Measurements from ENCODE around the gene FYCO1. TPM values are rescaled to one million over a fixed set of nuclear protein-coding genes. Genes with fewer than 3 reads are reported as not detected.

Gene FYCO1
- total and polyA plus RNA-seq, 2 experiments from 2014 or later, result 8.1 to 27.5 TPM

GRCh38 chr3:45990181-45990580 is 5.4 kb downstream of the FYCO1 start:
- H3K27me3 ChIP-seq, result no peaks in the 10 kb centered on the region
- TF ChIP-seq CTCF (IDR thresholded peaks at IDR 0.05; ENCODE audit: low read depth, low read length), result no peak
- H3K4me3 ChIP-seq, result no peak overlapping the region
- peak in 1 of 2 donors; percentile 67 for DNase-seq (ENCODE audit: low read depth in 1 of 2, low spot score in 1 of 2)
- no peaks in the 10 kb centered on the region for H3K9me3 ChIP-seq (ENCODE audit: low read depth)
- H3K36me3 ChIP-seq, result no peaks in the 10 kb centered on the region
- H3K4me1 ChIP-seq (ENCODE audit: low read depth), result peaks cover 95% of the 10 kb centered on the region
- peak overlapping the region; percentile 57 for H3K27ac ChIP-seq

- peak in 1 of 2 donors; percentile 62 for DNase-seq (ENCODE audit: low read depth in 1 of 2, low spot score in 1 of 2)
- Histone ChIP-seq H3K4me1 (ENCODE audit: low read depth) (peaks cover 100% of the 10 kb centered on the region), H3K9me3 (ENCODE audit: low read depth) (no peaks in the 10 kb centered on the region), H3K36me3 (no peaks in the 10 kb centered on the region), H3K27me3 (no peaks in the 10 kb centered on the region), H3K27ac (no peak overlapping the region), H3K4me3 (no peak overlapping the region)
- TF ChIP-seq CTCF (IDR thresholded peaks at IDR 0.05; ENCODE audit: low read depth, low read length), result no peak
Observed at GRCh38 chr3:45988804-45989203, 6.8 kb downstream of the FYCO1 start.

- TF ChIP-seq CTCF (IDR thresholded peaks at IDR 0.05; ENCODE audit: low read depth, low read length), result no peak
- Histone ChIP-seq H3K36me3 (no peaks in the 10 kb centered on the region), H3K4me1 (ENCODE audit: low read depth) (peaks cover 100% of the 10 kb centered on the region), H3K9me3 (ENCODE audit: low read depth) (no peaks in the 10 kb centered on the region), H3K27me3 (no peaks in the 10 kb centered on the region), H3K27ac (no peak overlapping the region), H3K4me3 (no peak overlapping the region)
- DNase-seq (ENCODE audit: low read depth in 1 of 2, low spot score in 1 of 2), result peak in 1 of 2 donors; percentile 39
Observed at GRCh38 chr3:45988362-45988761, 7.3 kb downstream of the FYCO1 start.

GRCh38 chr3:45987368-45988291 is 8.0 kb downstream of the FYCO1 start:
- H3K27ac ChIP-seq, result peak overlapping the region; percentile 81
- DNase-seq (ENCODE audit: low read depth in 1 of 2, low spot score in 1 of 2), result peak in 1 of 2 donors; percentile 61

More at GRCh38 chr3:45987368-45988291, 8.0 kb downstream of the FYCO1 start:
- H3K4me1 ChIP-seq (ENCODE audit: low read depth), result peaks cover 100% of the 10 kb centered on the region
- no peaks in the 10 kb centered on the region for H3K9me3 ChIP-seq (ENCODE audit: low read depth)
- no peak overlapping the region for H3K4me3 ChIP-seq
- no peak for TF ChIP-seq CTCF (IDR thresholded peaks at IDR 0.05; ENCODE audit: low read depth, low read length)
- no peaks in the 10 kb centered on the region for H3K27me3 ChIP-seq
- H3K36me3 ChIP-seq, result peaks cover 4% of the 10 kb centered on the region

Measured in cardiac muscle cell (in vitro differentiated cells and primary cell).